Activated naive CD8-positive, alpha-beta T cell treated with anti-CD3 and anti-CD28 coated beads, Interleukin-2, amount 50 U/mL, for 16 hours (primary cell): ENCODE measurements around the gene VARS1.
"Not testable (repeated sequence)": the region's sequence is repeated elsewhere in the genome, so short reads cannot be mapped to it uniquely, and the experiment has no call there.

Experiments
- DNase-seq: peaks from one replicate; pipeline ENCODE4 v3.0.0-alpha.2; 2020; ENCODE audit warnings: low read depth, low spot score

The VARS1 gene

GRCh38 chr6:31822036-31822821, 26.7 kb upstream of the VARS1 start:
- DNase-seq, result no peak

DNA sequence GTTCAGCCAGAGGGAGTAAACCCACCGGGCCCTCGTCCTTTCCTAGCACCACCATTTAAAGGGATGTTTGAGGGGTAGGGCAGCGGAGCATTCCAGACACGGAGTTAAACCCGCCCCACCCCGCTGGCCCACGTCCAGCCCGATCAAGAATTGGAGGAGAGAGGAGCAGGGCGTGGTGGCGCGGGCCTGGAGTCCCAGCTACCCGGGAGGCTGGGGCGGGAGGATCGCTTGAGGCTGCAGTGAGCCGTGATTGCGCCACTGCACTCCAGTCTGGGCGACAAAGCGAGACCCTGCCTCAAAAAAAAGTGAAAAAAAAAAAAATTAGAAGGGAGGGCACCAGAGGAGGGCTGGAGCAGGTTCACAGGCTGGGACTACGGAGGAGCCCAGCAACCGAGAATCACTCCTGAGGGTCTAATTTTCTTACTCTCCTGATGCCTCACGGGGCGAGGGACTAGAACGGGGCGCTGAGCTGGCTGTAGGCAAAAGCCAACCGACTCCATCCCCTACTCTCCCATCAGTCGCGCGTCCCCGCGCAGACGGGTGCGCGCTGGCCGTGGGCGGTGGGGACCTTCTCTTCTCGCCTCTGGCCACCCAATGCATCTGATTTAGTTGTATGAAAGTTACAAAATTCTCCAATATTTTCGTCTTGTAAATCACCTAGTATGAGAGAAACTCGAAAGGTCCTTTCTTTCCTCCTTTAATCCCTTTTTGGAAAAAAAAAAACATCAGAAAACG, 25.9 kb upstream of the VARS1 start:
- DNase-seq, result peak; percentile 39

DNA sequence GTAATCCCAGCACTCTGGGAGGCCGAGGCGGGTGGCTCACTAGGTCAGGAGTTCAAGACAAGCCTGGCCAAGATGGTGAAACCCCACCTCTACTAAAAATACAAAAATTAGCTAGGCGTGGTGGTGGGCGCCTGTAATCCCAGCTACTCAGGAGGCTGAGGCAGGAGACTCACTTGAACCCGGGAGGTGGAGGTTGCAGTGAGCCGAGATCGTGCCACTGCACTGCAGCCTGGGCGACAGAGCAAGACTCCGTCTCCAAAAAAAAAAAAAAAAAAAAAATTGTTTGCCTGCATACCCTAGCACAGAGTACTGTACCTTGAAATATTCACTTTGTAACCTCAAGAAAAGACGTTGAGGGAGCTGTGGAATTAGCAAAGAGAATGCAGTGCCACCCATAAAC, 24.8 kb upstream of the VARS1 start:
- DNase-seq, result not testable (repeated sequence)

- no peak for DNase-seq
Observed at GRCh38 chr6:31819871-31820299, 24.3 kb upstream of the VARS1 start.

DNA sequence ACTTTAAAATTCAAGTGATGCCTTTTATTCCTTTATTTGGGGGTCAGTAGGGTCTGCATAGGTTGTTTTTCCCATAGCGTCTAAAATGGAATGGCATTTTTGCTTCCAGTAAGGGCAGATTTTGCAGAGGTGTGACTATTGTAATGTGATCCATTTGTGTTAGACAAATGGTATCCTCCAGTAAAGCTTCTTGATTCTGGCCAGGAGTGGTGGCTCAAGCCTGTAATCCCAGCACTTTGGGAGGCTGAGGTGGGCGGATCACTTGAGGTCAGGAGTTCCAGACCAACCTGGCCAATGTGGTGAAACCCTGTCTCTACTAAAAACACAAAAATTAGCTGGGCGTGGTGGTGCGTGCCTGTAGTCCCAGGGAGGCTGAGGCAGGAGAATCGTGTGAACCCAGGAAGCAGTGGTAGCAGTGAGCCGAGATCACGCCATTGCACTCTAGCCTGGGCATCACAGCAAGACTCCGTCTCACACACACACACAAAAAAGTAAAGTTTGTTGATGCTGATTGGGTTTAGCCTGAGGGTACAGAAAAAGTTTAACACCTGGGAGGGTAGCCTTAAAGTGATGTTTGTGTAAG, 22.5 kb upstream of the VARS1 start:
- DNase-seq, result not testable (repeated sequence)

DNA sequence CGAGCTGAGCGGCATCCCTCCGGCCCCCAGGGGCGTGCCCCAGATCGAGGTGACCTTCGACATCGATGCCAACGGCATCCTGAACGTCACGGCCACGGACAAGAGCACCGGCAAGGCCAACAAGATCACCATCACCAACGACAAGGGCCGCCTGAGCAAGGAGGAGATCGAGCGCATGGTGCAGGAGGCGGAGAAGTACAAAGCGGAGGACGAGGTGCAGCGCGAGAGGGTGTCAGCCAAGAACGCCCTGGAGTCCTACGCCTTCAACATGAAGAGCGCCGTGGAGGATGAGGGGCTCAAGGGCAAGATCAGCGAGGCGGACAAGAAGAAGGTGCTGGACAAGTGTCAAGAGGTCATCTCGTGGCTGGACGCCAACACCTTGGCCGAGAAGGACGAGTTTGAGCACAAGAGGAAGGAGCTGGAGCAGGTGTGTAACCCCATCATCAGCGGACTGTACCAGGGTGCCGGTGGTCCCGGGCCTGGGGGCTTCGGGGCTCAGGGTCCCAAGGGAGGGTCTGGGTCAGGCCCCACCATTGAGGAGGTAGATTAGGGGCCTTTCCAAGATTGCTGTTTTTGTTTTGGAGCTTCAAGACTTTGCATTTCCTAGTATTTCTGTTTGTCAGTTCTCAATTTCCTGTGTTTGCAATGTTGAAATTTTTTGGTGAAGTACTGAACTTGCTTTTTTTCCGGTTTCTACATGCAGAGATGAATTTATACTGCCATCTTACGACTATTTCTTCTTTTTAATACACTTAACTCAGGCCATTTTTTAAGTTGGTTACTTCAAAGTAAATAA, 21.8 kb upstream of the VARS1 start:
- not testable (repeated sequence) for DNase-seq

DNA sequence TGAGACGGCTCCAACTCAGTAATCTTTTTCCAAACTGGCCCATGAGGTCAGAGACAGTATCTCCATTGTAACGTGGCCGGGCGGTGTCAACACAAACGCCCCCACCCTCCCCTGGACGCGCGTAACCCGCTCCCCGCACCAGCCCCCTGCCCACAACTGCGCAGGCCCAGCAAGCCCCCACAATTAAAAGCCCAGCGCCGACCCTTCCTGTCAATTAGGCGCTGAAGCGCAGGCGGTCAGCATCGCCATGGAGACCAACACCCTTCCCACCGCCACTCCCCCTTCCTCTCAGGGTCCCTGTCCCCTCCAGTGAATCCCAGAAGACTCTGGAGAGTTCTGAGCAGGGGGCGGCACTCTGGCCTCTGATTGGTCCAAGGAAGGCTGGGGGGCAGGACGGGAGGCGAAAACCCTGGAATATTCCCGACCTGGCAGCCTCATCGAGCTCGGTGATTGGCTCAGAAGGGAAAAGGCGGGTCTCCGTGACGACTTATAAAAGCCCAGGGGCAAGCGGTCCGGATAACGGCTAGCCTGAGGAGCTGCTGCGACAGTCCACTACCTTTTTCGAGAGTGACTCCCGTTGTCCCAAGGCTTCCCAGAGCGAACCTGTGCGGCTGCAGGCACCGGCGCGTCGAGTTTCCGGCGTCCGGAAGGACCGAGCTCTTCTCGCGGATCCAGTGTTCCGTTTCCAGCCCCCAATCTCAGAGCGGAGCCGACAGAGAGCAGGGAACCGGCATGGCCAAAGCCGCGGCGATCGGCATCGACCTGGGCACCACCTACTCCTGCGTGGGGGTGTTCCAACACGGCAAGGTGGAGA, 19.7 kb upstream of the VARS1 start, which contains the start of the genes HSPA1A and HSPA1L:
Gene HSPA1A, plus strand, starts transcription at position 519 of the 814 bp plus-strand sequence. Its CDS starts 214 bp downstream, at position 733.
Gene HSPA1L, minus strand, starts transcription at position 259 of the 814 bp plus-strand sequence. CDS start 3,311 bp downstream, outside the sequence.
- no peak for DNase-seq

DNA sequence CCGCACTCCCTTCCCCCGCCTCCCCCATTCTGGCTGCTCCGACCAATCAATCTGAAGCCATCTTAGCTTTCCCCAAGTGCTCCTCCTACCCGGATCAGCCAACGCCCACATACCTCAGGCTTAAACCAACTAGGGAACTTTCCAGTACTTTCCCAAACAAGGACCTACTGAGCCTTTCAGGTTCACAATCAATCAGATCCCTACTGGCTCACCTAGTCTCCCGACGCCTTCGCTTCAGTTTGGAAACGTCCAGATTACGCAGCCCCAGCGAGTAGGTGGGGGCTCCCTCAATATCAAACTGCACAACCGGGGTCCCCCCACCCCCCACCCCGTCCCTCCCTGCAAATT, 19.1 kb upstream of the VARS1 start:
- no peak for DNase-seq

- DNase-seq, result no peak
Observed at GRCh38 chr6:31813465-31813849, 17.9 kb upstream of the VARS1 start.

DNA sequence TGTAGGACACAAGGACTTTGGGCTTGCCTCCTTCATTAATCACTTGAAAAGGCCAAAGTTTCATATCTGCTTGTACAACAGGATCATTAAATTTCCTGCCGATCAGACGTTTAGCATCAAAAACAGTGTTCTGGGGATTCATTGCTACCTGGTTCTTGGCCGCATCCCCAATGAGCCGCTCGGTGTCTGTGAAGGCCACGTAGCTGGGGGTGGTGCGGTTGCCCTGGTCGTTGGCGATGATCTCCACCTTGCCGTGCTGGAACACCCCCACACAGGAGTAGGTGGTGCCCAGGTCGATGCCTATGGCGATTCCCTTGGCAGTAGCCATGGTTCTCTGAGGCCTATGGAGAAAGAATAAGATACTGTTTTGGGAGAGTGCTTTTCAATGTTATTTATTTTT, 16.1 kb upstream of the VARS1 start:
- DNase-seq, result no peak

- DNase-seq, result not testable (repeated sequence)
Observed at GRCh38 chr6:31808599-31808998, 13.0 kb upstream of the VARS1 start.

- DNase-seq, result peak; percentile 94
Observed at GRCh38 chr6:31806470-31807272, 11.1 kb upstream of the VARS1 start, which contains the start of gene LSM2. Gene LSM2 (minus strand): TSS chr6:31806966. CDS start chr6:31806757, 209 bp downstream.

GRCh38 chr6:31805939-31806469, 10.5 kb upstream of the VARS1 start:
- no peak for DNase-seq

- not testable (repeated sequence) for DNase-seq
Observed at GRCh38 chr6:31801031-31801927, 5.7 kb upstream of the VARS1 start.

DNA sequence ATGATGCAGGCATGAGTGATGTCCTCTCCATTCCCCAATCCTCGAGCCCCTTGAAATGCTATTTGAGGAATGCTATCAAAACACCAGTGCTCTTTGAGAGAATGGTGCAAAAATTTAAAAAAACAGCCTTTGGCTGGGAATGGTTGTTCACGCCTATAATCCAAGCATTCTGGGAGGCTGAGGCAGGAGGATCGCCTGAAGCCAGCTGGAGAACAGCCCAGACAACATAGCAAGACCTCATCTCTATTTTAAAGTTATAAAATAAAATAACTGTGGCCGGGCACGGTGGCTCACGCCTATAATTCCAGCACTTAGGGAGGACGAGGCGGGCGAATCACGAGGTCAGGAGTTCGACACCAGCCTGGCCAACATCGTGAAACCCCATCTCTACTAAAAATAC, 4.2 kb upstream of the VARS1 start:
- no peak for DNase-seq

- no peak for DNase-seq
Observed at GRCh38 chr6:31797588-31797987, 2.0 kb upstream of the VARS1 start.

DNA sequence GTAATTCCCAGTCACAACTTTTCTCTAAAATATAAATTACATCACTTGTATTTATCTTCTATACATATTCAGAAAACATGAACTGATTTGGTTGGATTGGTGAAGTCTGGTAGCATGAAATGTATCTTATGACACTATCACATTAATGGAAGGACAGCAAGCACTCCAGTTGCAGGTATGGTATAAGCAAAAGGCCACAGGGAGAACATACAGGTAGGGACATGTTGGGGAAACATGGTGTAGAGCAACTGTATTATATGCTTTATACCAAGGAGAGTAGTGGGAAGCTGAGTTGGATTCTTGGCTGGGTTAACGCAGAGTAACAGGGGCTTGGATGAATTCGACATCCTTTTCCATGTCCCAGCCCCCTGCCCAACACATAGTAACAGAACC, 1.4 kb upstream of the VARS1 start:
- DNase-seq, result no peak

GRCh38 chr6:31794866-31795615, 511 bp downstream of the VARS1 start:
- DNase-seq, result no peak
